Neural cell (in vitro differentiated cells): Measurements from ENCODE around the gene FUBP3. TPM values are rescaled to one million over a fixed set of nuclear protein-coding genes. Genes with fewer than 3 reads are reported as not detected.

Source experiments
- H2AFZ ChIP-seq: fragments of 200-600, 300-800 bp; sonication (generic), shearing (Covaris generic); 2 replicates; pipeline ENCODE4 v1.6.0; 2014; ENCODE audit warnings: low read depth, mild to moderate bottlenecking, antibody characterized with exemption, low read length, moderate library complexity
- H3F3A ChIP-seq: fragments of 200-600 bp; shearing (Covaris generic); 2 replicates; pipeline ENCODE4 v1.6.1; 2016; ENCODE audit warnings: mild to moderate bottlenecking, moderate library complexity, mixed read lengths, antibody characterized with exemption, low read length; ENCODE audit not compliant: insufficient read depth, poor library complexity, severe bottlenecking
- H3K27ac ChIP-seq: fragments of 200-600, 300-800 bp; sonication (generic), shearing (Covaris generic); 2 replicates; pipeline ENCODE4 v1.5.1; 2014; ENCODE audit warnings: mild to moderate bottlenecking, low read length, moderate library complexity
- H3K27me3 ChIP-seq: fragments of 300-800, 200-600 bp; sonication (generic), shearing (Covaris generic); 2 replicates; pipeline ENCODE4 v1.6.0; 2014; ENCODE audit warnings: mild to moderate bottlenecking, low read depth, low read length, moderate library complexity; ENCODE audit not compliant: insufficient read depth
- H3K36me3 ChIP-seq: fragments of 300-800, 200-600 bp; sonication (generic), shearing (Covaris generic); 2 replicates; pipeline ENCODE4 v1.5.1; 2014; ENCODE audit warnings: mild to moderate bottlenecking, antibody characterized with exemption, low read length, moderate library complexity; ENCODE audit not compliant: insufficient read depth
- H3K4me2 ChIP-seq: fragments of 300-800, 200-600 bp; sonication (generic), shearing (Covaris generic); 2 replicates; pipeline ENCODE4 v1.6.0; 2014; ENCODE audit warnings: mild to moderate bottlenecking, low read length
- H3K4me3 ChIP-seq: fragments of 300-800, 200-600 bp; sonication (generic), shearing (Covaris generic); 2 replicates; pipeline ENCODE4 v1.5.1; 2014; ENCODE audit warnings: mild to moderate bottlenecking, low read length, moderate library complexity
- H3K79me2 ChIP-seq: fragments of 200-600 bp; shearing (Covaris generic); replicated peaks from 2 replicates; pipeline ENCODE4 v1.6.0; 2014; ENCODE audit warnings: mild to moderate bottlenecking, low read length, moderate library complexity; ENCODE audit not compliant: insufficient read depth
- H3K9ac ChIP-seq: fragments of 300-800, 200-600 bp; sonication (generic), shearing (Covaris generic); 2 replicates; pipeline ENCODE4 v1.6.1; 2016; ENCODE audit warnings: mild to moderate bottlenecking, low read length, mixed read lengths
- H3K9me2 ChIP-seq: fragments of 200-600 bp; shearing (Covaris generic); 2 replicates; pipeline ENCODE4 v1.6.1; 2016; ENCODE audit warnings: mild to moderate bottlenecking, low read length, mixed read lengths; ENCODE audit not compliant: insufficient read depth
- H3K9me3 ChIP-seq: fragments of 200-600, 300-800 bp; sonication (generic), shearing (Covaris generic); 2 replicates; pipeline ENCODE4 v1.6.1; 2016; ENCODE audit warnings: mild to moderate bottlenecking, mixed run types, low read length, moderate library complexity, mixed read lengths
- H4K20me1 ChIP-seq: fragments of 200-600 bp; shearing (Covaris generic); 2 replicates; pipeline ENCODE4 v1.6.1; 2016; ENCODE audit warnings: mild to moderate bottlenecking, mixed run types; ENCODE audit not compliant: insufficient read depth
- CTCF ChIP-seq: fragments of 450-650 bp; IDR thresholded peaks from 2 replicates; pipeline ENCODE4 v1.5.1; 2014; ENCODE audit warnings: antibody characterized with exemption, mild to moderate bottlenecking, moderate library complexity; ENCODE audit not compliant: poor library complexity, severe bottlenecking
- EP300 ChIP-seq: fragments of 450-650 bp; conservative IDR thresholded peaks from 2 replicates; pipeline ENCODE4 v1.6.1; 2014; ENCODE audit warnings: antibody characterized with exemption, mild to moderate bottlenecking, moderate library complexity; ENCODE audit not compliant: poor library complexity, severe bottlenecking
- EZH2 ChIP-seq: fragments of 200-600, 300-800 bp; shearing (Covaris generic), sonication (generic); IDR thresholded peaks from 2 replicates; pipeline ENCODE4 v1.6.1; 2014; ENCODE audit warnings: antibody characterized with exemption, low read length, borderline replicate concordance, mild to moderate bottlenecking; ENCODE audit not compliant: insufficient read depth, poor library complexity, severe bottlenecking
- MXI1 ChIP-seq: fragments of 450-650 bp; conservative IDR thresholded peaks from 2 replicates; pipeline ENCODE4 v1.6.1; 2014; ENCODE audit warnings: antibody characterized with exemption, mild to moderate bottlenecking; ENCODE audit not compliant: poor library complexity, severe bottlenecking
- POLR2AphosphoS5 ChIP-seq: IDR thresholded peaks from 2 replicates; pipeline ENCODE4 v1.6.1; 2012
- RAD21 ChIP-seq: fragments of 450-650 bp; conservative IDR thresholded peaks from 2 replicates; pipeline ENCODE4 v1.6.1; 2014; ENCODE audit warnings: antibody characterized with exemption, mild to moderate bottlenecking, moderate library complexity
- SMC3 ChIP-seq: fragments of 450-650 bp; conservative IDR thresholded peaks from 2 replicates; pipeline ENCODE4 v1.6.1; 2014; ENCODE audit warnings: antibody characterized with exemption, mild to moderate bottlenecking, moderate library complexity; ENCODE audit not compliant: poor library complexity
- TAF1 ChIP-seq: IDR thresholded peaks from 2 replicates; pipeline ENCODE4 v1.6.1; 2012; ENCODE audit warnings: low read depth
- polyA plus RNA-seq: library from polyadenylated mRNA; depleted of rRNA; stranded (reverse); fragments of >200 nt; gene quantifications from 2 replicates; pipeline ENCODE4 v1.2.3, GENCODE V29; 2014
- TF ChIP-seq, protein P1 (sequence below): IDR thresholded peaks from 2 replicates; pipeline ENCODE4 v1.6.1; 2012; ENCODE audit warnings: borderline replicate concordance

FUBP3 gene
- polyA plus RNA-seq, 1 donor from 2014 or later: 70.5 TPM

- Histone ChIP-seq H2AFZ (no peak overlapping the region), H3K9me2 (no peaks in the 10 kb centered on the region), H3K4me2 (no peak overlapping the region), H3K9ac (no peak overlapping the region), H3K36me3 (no peaks in the 10 kb centered on the region), H3K27me3 (no peaks in the 10 kb centered on the region), H3K9me3 (no peaks in the 10 kb centered on the region), H4K20me1 (no peaks in the 10 kb centered on the region), H3K4me3 (no peak overlapping the region), H3F3A (no peaks in the 10 kb centered on the region), H3K27ac (no peak overlapping the region), H3K79me2 (no peaks in the 10 kb centered on the region)
- no peak for TF ChIP-seq EP300
- TF ChIP-seq TAF1: no peak
- no peak for TF ChIP-seq EZH2
- no peak for TF ChIP-seq CTCF
- no peak for TF ChIP-seq POLR2AphosphoS5
- no peak for TF ChIP-seq SMC3
- TF ChIP-seq, protein P1, sequence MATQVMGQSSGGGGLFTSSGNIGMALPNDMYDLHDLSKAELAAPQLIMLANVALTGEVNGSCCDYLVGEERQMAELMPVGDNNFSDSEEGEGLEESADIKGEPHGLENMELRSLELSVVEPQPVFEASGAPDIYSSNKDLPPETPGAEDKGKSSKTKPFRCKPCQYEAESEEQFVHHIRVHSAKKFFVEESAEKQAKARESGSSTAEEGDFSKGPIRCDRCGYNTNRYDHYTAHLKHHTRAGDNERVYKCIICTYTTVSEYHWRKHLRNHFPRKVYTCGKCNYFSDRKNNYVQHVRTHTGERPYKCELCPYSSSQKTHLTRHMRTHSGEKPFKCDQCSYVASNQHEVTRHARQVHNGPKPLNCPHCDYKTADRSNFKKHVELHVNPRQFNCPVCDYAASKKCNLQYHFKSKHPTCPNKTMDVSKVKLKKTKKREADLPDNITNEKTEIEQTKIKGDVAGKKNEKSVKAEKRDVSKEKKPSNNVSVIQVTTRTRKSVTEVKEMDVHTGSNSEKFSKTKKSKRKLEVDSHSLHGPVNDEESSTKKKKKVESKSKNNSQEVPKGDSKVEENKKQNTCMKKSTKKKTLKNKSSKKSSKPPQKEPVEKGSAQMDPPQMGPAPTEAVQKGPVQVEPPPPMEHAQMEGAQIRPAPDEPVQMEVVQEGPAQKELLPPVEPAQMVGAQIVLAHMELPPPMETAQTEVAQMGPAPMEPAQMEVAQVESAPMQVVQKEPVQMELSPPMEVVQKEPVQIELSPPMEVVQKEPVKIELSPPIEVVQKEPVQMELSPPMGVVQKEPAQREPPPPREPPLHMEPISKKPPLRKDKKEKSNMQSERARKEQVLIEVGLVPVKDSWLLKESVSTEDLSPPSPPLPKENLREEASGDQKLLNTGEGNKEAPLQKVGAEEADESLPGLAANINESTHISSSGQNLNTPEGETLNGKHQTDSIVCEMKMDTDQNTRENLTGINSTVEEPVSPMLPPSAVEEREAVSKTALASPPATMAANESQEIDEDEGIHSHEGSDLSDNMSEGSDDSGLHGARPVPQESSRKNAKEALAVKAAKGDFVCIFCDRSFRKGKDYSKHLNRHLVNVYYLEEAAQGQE: no peak
- no peak for TF ChIP-seq RAD21
- no peak for TF ChIP-seq MXI1
These were observed 63.5 kb downstream of the FUBP3 start for GRCh38 chr9:130642926-130643325.

GRCh38 chr9:130651221-130651620 lies 71.8 kb downstream of the FUBP3 start:
- H3K4me3 ChIP-seq: no peak overlapping the region
- H3K4me2 ChIP-seq: no peak overlapping the region
- H3K9me3 ChIP-seq: no peaks in the 10 kb centered on the region
- H4K20me1 ChIP-seq: no peaks in the 10 kb centered on the region
- no peaks in the 10 kb centered on the region for H3K36me3 ChIP-seq
- no peak overlapping the region for H2AFZ ChIP-seq
- H3K27me3 ChIP-seq: peaks cover 4% of the 10 kb centered on the region
- no peak overlapping the region for H3K27ac ChIP-seq
- H3K9me2 ChIP-seq: no peaks in the 10 kb centered on the region
- no peaks in the 10 kb centered on the region for H3F3A ChIP-seq
- TF ChIP-seq TAF1: no peak
- no peak for TF ChIP-seq RAD21
- no peak for TF ChIP-seq SMC3
- no peak for TF ChIP-seq MXI1
- TF ChIP-seq EP300: no peak
- no peak for TF ChIP-seq CTCF
- no peak for TF ChIP-seq EZH2
- TF ChIP-seq POLR2AphosphoS5: no peak
- TF ChIP-seq, protein P1: no peak
- H3K9ac ChIP-seq: no peak overlapping the region
- no peaks in the 10 kb centered on the region for H3K79me2 ChIP-seq
